Measurements from ENCODE around the gene ACOT6. TPM values are rescaled to one million over a fixed set of nuclear protein-coding genes. Genes with fewer than 3 reads are reported as not detected.
"Not testable (repeated sequence)": the region's sequence is repeated elsewhere in the genome, so short reads cannot be mapped to it uniquely, and the experiment has no call there.

ACOT6 gene
- total RNA-seq, 1 experiment from 2014 or later, result not detected

GRCh38 chr14:73644531-73645247, 32.4 kb downstream of the ACOT6 start, which contains the start of gene DNAL1:
DNAL1 (plus strand) TSS chr14:73644986; CDS start chr14:73645040, 54 bp downstream.
- peak; percentile 98 for DNase-seq (ENCODE audit: low read depth)

- no peak for DNase-seq (ENCODE audit: low read depth)
These were observed 32.9 kb downstream of the ACOT6 start for GRCh38 chr14:73645248-73645610.

- DNase-seq (ENCODE audit: low read depth), result no peak
These were observed 38.7 kb downstream of the ACOT6 start for GRCh38 chr14:73651005-73651404.

GRCh38 chr14:73655851-73656250, 43.5 kb downstream of the ACOT6 start:
- DNase-seq (ENCODE audit: low read depth), result no peak

GRCh38 chr14:73659202-73659601, 46.9 kb downstream of the ACOT6 start:
- DNase-seq (ENCODE audit: low read depth), result not testable (repeated sequence)

GRCh38 chr14:73660511-73660910, 48.2 kb downstream of the ACOT6 start:
- no peak for DNase-seq (ENCODE audit: low read depth)

GRCh38 chr14:73661872-73662271, 49.6 kb downstream of the ACOT6 start:
- DNase-seq (ENCODE audit: low read depth), result no peak

- DNase-seq (ENCODE audit: low read depth), result peak; percentile 95
These were observed 50.2 kb downstream of the ACOT6 start for GRCh38 chr14:73662487-73662943.

- DNase-seq (ENCODE audit: low read depth), result no peak
These were observed 51.4 kb downstream of the ACOT6 start for GRCh38 chr14:73663548-73664212.

GRCh38 chr14:73665130-73665529, 52.8 kb downstream of the ACOT6 start:
- DNase-seq (ENCODE audit: low read depth), result no peak

- no peak for DNase-seq (ENCODE audit: low read depth)
These were observed 54.3 kb downstream of the ACOT6 start for GRCh38 chr14:73666583-73666982.

GRCh38 chr14:73667854-73668253, 55.5 kb downstream of the ACOT6 start:
- DNase-seq (ENCODE audit: low read depth), result no peak

Other genes starting within 250 kb of the ACOT6 start
- gene NUMB, start 154.0 kb upstream of the ACOT6 start, total RNA-seq (2014; rRNA removed; shearing (Covaris generic)), result 12.9 and 15.2 TPM in 2 replicates
- 10.6 and 16.1 TPM in 2 replicates for gene RIOX1, start 121.6 kb upstream of the ACOT6 start, total RNA-seq (2014; rRNA removed; shearing (Covaris generic))
- 2.6 and 5.1 TPM in 2 replicates for gene ACOT1, start 75.4 kb upstream of the ACOT6 start, total RNA-seq (2014; rRNA removed; shearing (Covaris generic))
- 0.11 TPM in 1 of 2 replicates, not detected in the other for gene HEATR4, start 53.6 kb upstream of the ACOT6 start, total RNA-seq (2014; rRNA removed; shearing (Covaris generic))
- gene ACOT2, start 43.3 kb upstream of the ACOT6 start, total RNA-seq (2014; rRNA removed; shearing (Covaris generic)), result 32.2 and 46.4 TPM in 2 replicates
- gene ACOT4, start 20.6 kb upstream of the ACOT6 start, total RNA-seq (2014; rRNA removed; shearing (Covaris generic)), result 0.39 and 1.1 TPM in 2 replicates
- 13.3 and 40.2 TPM in 2 replicates for gene DNAL1, start 32.5 kb downstream of the ACOT6 start, total RNA-seq (2014; rRNA removed; shearing (Covaris generic))
- gene PNMA1, start 101.9 kb downstream of the ACOT6 start, total RNA-seq (2014; rRNA removed; shearing (Covaris generic)), result 20.2 and 22.4 TPM in 2 replicates
- 6.2 and 18.3 TPM in 2 replicates for gene PTGR2, start 239.3 kb downstream of the ACOT6 start, total RNA-seq (2014; rRNA removed; shearing (Covaris generic))

All from Daoy (cell line).